Endometrium (tissue), 2 donors: ENCODE results near the gene C11orf16.
"Not testable (repeated sequence)": the region's sequence is repeated elsewhere in the genome, so short reads cannot be mapped to it uniquely, and the experiment has no call there.

Experiments used
- FAIRE-seq: peaks from 2 replicates; lab custom pipeline; 2012; peaks lifted over from hg19 to GRCh38; lab: Jason Lieb, UNC
- donor health status: control.
- donor health status: control.

Gene C11orf16

DNA sequence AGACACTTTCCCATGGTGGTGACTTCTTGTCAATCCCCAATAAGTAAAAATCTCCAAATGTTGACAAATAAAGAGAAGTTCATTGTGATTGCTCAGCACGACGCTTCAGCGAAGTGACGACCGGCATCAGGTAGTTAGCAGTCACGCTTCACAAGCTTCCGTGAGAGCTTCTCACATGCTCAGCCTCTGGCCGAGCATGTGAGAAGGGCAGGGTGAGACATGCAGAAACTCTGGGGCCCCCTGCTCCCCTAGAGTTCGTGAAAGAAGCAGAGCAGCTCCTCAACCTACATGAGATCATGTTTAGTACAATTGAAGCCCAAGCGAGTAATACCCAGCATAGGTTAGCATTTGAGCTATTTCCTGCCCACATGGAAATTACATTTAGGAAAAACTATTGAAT is 4.4 kb upstream of the C11orf16 start:
- no peak for FAIRE-seq

DNA sequence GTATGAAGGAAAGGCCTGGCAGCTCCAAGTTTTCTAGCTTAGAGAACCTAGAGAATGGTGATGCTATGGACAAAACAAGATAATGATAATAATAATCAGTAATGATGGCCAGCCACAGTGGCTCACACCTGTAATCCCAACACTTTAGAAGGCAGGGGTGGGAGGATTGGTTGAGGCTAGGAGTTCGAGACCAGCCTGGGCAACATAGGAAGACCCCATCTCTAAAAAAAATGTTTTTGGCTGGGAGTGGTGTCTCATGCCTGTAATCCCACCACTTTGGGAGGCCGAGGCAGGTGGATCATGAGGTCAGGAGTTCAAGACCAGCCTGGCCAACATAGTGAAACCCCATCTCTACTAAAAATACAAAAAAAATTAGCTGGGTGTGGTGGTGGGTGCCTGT is 3.0 kb upstream of the C11orf16 start:
- FAIRE-seq, result not testable (repeated sequence)

DNA sequence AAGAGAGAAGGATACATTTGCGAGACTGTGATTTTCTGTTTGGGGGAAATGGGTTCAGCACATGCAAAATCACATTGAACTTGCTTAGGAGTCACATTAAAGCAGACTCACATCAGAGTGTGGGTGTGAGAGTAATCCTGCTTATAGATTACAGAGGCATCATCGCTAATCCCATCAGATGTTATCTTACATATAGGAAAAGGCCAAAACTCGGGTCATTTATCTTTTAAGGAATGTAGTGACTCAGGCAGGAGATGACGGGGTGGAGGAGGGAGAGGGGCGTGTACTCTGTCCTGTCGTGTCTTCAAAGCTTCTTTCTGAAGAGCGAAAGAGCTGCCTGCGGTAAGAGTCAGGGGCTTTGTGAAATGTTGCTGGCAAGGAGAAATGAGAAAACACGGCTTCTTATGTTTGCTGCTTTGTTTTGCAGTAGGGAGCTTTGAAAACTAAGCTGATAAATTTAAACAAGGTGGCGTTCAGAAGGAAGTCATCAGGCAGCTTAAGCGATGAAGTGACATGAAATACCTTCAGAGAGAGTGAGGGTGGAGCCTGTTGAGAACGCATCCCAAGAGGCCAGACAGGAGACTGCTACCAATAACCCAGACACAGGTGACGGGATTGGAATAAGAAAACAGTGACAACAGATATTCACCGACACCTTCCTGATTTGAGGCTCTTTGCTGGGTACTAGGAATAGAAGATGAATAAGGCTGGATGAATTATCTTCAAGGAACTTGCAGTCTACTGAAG is 2.2 kb upstream of the C11orf16 start:
- FAIRE-seq, result no peak

DNA sequence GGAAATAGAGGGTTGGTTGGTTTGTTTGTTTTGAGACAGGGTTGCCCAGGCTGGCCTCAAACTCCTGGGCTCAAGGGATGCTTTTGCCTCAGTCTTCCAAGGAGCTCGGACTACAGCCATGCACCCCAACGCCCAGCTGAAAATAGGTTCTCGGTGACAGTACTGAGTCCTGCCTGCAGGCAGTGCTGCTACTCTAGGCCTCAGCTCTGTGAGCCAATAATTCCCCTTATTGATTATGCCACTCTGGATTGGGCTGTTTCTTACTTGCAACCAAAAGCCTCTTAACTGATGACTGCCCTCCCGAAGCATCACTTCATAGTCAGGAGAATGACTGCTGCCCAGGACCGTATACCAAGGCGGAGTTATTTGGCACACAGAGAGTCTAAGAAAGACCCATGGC is 1.2 kb upstream of the C11orf16 start:
- no peak for FAIRE-seq

DNA sequence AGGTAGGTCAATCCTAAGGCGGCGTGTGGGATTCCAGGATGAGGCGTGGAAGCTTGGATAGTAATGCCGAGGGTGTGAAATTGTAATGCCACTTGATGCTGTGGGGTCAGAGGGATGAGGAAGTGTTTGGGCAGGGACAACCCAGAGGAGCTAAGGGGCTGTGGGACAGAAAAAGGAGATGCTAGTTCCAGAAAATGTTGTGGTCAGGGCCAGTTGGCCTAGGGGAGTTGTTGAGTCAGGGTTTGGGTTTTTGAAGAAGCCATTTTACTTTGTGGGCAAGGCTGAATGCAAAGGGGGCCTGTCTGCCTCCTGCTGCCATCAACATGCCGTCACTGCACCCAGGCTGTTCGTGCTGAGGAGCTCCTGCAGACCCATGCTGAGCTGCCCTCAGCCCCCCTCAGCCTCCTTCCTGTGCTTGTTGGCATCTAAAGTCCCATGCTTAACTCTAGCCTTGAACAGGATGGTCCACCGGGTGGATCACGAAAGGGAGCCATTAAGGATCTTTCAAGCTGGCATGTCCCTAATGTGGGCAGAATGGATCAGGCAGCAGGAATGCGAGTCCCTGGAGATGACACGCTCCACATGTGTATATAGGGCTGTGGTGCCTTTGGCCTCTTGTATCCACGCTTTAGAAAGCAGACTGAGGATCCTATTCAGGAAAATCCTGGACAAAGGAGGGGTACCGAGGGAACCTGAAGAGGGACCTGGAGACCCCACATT is 2.1 kb downstream of the C11orf16 start:
- FAIRE-seq, result no peak

DNA sequence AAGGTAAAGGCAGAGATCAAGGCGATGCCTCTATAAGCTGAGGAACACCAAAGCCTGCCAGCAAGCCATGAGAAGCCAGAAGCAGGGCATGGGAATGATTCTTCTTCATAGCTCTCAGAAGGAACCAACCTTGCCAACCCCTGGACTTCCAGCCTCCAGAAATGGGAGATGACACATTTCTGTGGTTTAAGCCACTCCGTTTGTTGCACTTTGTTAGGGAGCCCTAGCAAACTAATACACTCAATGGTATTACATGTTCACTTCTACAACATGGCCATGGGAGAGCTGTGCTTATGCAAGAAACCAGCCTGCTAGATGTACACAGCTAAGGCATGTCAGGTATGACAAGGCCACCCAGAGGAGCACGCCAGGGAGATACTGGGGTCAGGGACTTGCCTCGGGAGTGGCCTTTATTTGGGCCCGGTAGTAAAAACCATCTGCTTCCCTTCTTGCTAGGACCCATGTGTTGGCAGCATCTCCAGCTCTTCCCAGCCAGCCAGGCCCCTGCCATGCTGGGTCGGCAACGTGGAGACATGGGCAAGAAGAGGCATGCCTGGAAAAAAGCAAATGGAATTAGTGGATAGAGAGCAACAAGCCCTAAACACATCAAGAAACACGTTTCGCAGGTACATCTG is 3.6 kb downstream of the C11orf16 start:
- FAIRE-seq, result no peak

DNA sequence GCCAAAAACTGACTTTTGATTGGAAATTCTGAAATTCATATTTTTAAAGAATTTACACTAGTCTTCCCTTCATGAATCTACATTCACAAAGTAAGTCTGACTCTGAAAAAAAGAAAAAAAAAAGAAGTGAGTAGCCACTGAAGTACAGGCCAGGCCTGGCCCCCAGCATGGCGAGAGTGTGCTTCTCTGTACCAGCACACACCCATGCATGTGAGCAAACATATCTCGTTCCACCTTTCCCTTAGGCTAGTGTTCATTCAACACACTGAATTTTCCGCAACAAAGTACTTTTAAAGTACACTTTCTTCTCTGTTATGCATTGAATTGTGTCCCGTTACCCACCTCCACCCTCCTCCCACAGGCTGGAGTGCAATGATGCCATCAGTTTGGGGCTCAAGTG is 4.5 kb downstream of the C11orf16 start:
- FAIRE-seq, result no peak

DNA sequence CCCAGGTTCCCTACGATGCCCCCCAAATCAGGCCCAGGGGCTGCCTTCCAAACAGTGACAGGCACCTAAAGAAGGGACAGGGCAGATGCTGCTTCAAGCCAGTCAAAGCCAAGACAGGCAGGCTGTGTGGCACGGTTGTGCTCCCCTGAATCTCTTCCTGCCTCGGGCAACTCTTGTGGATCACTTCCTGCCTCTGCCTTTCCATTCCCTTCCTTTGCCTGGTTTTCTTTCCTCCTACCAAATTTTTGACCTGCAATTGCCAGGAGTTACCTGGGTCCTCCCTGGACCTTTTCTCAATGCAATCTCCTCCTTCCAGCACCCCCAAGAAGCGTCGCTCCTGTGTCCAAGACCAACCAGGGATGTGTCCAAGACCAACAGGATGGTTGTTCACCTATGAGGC is 5.5 kb downstream of the C11orf16 start:
- FAIRE-seq, result no peak

DNA sequence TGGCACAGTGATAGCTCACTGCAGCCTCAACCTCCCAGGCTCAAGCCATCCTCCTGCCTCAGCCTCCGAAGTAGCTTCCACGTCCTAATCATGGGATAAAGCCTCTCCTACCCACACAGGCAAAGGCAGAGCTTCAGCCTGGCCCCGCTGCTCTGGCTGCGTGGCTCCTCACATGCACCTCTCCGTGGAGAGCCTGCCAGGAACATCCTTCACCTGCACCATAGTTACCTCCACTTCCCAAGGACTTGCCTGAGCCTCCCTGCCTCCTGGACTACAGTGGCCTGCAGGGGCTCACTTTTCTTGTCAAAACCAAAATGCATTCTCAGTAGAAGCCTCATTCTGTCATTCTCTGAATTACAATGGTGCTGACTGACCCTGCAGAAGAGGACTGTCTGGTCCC is 6.5 kb downstream of the C11orf16 start:
- no peak for FAIRE-seq

DNA sequence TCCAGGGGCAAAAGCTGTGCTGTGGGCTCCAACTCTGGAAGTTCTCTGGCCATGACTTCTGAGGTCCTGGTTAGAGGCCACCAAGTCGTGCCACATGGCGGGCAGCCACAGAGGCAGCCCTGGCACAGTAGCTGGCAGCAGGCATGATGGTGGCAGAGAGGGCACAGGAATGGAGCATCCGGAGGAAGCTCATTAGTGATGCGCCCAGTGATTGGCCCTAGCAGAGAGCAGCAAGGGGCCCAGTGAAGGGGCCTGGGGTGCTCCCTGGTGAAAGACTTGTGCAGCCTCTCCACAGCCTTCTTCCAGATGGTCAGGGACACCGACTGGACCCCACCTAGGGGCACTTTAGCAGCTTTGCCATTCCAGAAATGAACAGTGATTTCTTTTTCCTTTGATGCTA is 7.0 kb downstream of the C11orf16 start:
- FAIRE-seq, result no peak

DNA sequence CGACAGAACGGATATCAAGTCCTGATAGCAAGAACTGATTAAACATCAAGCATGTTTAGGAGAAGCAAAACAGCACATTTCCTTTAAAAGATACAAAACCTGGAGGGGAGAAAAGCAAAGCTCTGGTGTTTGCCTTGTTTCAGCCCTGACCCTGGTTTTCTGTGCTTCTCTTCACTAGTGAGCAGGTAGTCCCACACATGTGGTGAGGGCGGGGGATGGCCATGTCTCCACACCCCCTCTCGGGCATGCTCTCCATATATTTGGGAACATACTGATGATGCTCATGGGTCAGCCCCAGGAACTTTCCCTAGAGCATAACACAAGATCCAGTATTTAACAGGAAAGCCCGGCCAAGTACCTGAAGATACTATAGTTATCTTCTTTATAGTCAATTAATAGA is 10.1 kb downstream of the C11orf16 start:
- FAIRE-seq, result no peak

DNA sequence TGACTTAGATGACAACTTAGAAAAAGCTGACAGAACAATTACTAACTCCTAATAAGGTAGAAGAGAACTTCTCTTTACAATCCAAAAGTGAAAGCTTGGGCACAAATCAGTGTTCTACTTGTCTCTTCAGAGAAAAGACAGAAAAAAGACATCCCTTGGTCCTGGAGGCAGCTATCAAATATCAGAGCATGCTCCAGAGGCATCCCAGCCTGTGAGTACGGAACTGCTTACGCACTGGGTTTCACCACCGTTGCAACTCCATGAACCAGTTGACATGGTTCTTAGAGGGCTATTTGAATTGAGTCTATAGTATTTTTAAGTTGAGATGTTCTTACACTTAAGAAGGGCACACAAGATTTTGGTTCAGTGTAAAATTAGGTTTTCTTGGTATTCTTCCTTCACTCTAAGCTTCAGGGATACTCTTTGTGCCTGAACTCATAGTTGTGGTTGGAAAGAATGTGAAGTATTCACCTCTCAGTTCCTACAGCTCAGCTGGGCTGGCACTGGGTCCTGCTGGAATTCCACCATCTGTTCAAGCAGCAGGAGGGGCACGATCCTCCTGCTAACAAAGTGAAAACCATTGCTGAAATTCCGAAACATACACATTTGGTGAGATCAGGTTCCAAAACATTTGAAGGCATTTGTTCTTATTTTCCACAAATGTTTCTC is 15.5 kb downstream of the C11orf16 start:
- no peak for FAIRE-seq

DNA sequence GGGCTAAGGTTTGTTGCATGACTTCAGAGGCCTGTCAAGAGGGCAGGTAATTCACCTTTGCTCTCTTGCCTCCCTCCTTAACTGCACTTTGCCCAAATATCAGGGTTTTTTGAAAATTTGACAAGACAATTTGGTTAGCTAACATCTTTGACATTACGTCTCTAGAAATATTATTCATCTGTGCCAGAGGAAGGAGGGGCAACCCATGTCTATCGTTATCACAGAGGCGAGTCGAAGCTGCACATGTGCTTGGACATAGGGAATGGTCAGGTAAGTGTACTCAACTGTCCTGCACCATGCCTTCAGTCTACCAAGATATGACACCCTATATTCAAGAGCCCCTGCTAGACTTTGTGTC is 18.1 kb downstream of the C11orf16 start:
- no peak for FAIRE-seq

DNA sequence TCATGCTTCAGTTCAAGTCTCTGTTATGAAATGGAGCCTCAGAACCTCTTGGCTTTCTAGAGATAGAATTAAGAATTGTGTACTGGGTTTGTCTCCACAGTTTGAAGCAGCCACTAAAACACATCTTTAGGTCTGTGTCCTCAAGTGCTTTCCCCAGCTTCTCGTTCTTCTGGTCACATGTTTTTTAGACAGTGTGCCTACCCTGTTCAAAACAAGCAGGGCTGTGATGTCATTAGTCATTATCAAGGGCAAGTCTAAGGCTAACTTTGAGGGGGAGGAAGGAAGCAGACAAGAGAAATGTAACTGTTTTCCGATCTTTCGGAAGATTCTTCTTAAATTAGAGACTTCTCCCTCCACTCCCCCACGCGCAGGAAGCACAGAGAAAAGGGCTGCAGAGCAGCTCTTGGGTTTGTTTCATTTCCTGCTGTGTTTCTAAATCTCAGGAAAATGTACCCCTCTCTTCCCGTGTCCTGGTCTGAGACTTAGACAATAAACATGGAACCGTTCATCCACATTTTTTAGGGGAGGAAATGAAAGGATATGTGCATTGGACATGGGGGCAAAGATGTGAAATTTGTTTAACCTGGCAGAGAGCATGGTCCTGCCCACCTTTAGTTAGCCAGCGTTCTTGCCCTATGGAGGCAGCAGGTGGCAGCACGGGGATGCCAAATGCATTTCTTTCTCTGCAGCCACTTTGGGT is 18.6 kb downstream of the C11orf16 start:
- no peak for FAIRE-seq

DNA sequence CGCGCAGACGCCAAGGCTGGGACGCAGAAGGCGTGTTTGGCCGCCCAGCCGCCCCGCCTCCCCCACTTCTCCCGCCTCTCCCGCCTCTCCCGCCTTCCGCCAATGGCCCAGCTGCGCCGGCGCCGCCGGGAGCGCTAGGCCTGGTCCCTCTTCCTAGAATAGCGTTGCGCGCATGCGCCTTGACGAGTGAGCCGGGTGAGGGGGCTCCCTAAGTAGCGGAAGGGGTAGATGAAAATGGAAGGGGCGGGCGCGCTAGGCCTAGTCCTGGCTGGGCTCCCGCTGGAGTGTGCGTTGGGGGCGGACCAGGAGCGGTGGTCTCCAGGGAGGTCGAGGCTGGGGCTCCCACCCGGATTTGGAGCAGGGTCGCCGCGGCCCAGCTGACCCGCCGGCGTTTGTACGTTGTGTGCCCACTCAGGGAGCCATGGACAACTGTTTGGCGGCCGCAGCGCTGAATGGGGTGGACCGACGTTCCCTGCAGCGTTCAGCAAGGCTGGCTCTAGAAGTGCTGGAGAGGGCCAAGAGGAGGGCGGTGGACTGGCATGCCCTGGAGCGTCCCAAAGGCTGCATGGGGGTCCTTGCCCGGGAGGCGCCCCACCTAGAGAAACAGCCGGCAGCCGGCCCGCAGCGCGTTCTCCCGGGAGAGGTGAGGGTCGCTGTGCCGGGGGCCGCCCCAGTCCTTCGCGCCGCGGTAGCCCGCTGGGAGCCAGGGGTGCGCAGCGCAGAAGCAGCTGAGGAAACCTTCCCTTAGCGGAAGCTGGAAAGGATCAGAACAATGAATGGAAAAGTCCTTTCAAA is 21.5 kb downstream of the C11orf16 start, which contains the start of gene AKIP1:
AKIP1 (plus strand) TSS at position 161 of the 795 bp plus-strand sequence; CDS start at position 422, 261 bp downstream.
- FAIRE-seq, result no peak

DNA sequence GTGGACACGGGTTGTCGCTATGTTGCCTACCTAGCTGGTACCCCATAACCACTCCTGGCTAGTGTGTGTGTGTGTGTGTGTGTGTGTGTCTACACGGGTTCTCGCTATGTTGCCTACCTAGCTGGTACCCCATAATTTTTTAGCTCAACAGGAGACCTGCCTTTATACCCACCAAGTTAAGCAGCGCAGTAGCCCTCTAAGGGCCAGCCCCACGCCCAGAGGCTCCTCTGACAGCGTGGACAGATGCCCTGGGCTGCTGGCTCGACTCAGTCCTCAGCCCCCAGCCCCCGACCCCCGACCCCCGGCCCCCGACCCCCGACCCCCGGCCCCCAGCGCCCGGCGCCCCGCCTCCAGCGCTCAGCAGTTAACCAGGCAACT is 22.1 kb downstream of the C11orf16 start:
- FAIRE-seq, result no peak

DNA sequence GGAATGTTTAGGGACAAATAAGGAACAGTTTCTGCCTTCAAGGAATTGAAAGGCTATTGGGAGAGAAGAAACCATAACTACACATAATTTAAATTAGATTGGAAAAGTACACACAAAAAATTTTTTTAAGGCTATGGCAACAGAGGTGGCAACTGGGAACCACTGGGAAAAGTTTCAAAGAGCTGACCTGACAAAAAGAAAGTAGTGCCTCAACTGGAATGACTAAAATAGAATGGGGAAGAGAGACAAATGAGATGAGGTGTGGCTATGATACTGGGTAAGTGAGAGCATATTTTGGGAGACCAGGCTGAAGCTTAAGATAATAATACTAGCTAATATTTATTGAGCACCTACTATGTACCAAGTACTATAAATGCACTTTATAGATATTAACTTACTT is 24.6 kb downstream of the C11orf16 start:
- no peak for FAIRE-seq

DNA sequence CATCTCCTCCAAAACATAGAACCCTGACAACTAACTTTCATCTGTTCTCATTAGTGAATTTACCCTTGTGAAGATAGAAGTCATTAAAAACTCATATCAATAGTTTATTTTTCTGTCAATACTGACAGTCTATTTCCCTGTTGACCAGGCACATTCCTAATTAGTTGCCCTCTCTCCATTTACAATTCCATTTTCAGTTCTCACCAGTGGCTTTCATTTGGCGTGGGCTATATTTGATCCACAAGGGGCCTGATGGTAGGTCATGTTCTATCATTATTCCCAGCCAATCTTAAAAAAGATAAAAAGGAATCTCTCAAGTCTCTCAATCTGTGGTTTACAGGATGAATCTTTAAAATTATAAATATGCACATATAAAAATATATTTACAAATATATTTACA is 25.6 kb downstream of the C11orf16 start:
- FAIRE-seq, result no peak

DNA sequence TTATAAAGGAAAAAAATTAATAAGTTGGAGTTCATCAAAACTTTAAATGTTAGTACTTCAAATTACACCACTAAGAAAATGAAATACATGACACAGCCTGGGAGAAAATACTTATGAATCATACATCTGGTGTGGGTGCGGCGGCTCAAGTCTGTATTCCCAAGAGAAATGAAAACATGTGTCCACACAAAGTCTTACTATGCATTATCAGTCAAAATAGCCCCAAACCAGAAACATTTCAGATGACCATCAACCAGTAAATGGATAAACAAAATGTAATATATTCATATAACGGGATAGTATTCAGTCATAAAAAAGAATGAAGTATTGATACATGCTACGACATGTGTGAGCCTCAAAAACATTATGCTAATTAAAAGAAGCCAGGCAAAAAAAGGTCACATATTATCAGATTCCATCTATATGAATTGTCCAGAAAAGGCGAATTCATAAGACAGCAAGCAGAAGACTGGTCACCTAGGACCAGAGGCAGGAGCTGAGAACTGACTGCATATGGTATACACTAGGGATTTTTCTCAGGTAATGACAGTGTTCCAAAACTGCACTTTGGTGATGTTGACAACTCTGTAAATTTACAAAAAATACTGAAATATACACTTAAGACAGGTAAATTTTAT is 27.1 kb downstream of the C11orf16 start:
- no peak for FAIRE-seq

DNA sequence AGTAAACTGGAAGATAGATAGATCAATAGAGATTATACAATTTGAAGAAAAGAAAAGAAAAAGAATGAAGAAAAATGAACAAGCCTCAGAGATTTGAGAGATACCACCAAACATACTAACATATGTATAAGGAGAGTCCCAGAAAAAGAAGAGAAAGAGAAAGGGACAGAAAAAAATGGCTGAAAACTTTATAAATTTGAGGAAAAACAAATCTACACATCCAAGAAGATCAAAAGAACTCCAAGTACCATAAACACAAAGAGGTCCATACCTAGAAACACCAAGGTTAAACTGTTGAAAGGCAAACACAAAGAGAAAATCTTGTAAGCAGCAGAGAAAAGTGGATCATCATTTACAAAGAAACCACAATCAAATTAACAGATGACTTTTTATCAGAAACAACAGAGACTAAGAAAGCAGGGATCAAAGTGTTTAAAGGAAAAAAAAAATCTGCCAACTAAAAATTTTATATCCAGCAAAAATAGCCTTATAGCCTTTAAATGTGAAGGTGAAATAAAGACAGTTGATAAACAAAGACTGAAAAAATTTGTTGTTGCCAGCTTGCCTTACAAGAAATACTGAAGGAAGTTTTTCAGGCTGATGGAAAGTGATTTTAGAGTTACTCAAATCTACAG is 33.5 kb downstream of the C11orf16 start:
- no peak for FAIRE-seq
